ENCODE measurements around the gene ILF2. TPM values are rescaled to one million over a fixed set of nuclear protein-coding genes. Genes with fewer than 3 reads are reported as not detected.
A peak's percentile ranks its signal among the peaks of the same experiment; 100 is the strongest.

The ILF2 gene
- total RNA-seq, 1 donor from 2014 or later: 114 TPM

DNA sequence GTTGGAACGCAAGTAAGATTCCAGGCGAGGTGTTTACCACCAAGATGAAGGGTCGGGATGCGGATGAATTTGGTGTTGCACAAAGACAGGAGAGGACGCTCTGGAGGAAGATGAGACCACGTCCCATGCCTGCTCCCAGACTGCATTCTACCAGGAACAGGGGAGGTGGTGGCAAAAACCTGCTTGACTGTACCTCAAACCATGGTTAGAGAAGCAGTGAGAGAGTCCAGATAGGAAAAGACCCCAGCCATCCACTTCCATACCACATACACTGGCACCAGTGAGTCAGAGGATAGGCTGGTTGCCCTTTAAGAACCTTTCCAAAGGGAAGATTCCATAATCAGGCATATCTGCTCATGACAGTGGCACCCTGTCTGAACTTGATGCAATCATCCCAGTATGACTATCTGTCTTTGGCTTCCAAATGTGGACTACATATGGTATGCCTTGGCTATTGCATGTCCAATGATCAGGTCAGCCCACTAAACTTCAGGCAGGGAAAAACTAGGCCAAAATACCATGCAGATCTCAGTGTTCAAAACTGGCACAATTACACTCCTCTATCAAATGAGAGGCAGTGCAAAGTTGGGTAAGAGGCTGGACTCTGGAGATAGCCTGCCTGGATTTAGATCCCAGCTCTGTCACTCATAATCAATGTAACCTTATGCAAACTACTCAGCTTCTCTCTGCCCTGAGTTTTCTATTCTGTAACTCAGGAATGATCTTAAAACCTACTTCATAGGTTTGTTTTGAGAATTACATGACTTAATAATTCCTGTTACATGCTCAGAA, 28.3 kb upstream of the ILF2 start:
- DNase-seq (ENCODE audit: low read depth) (peak; percentile 68), FAIRE-seq (no peak)

DNA sequence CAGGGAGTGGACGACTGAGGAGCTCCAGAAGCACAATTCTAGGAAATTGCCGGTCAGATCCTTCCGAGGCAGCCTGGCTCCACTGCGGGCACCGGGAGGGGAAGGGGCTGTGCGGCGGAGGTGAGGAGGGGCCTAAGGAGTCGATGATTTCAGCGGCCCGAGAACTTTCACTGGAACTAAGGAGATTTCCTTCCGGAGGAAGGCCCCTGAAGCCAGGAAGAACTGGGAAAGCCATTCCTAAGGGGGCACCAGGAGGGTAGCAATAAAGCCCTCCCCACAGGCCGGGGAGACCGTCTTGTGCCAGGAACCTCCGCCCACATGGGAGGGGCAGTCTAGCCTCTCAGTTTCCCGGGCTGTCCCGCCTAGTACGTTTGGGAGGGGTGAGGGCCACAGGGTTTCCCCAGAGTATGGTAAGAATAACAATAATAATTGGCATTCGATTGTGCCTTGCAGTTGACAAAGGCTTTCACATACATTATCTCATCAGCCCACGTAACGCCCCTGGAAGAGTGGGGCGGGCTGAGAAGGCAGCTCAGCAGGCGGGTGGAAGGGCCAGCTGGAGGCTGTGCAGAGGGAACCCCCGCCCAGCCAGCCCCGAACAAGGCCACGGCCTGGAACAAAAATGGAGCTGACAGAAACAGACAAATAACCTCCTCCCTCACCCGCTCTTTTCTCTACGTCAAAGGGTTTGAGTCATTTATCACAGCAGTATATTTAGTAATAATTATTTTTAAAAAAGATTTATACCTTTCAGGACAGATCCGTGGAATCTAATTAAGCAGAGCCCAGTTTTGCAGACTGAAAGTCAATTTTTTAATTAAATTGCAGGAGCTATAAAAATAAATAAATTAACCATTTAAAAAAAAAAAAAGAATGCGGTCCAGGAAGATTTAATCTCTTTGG, 27.5 kb upstream of the ILF2 start:
- DNase-seq (ENCODE audit: low read depth) (no peak), FAIRE-seq (no peak)
- TF ChIP-seq, protein P1, sequence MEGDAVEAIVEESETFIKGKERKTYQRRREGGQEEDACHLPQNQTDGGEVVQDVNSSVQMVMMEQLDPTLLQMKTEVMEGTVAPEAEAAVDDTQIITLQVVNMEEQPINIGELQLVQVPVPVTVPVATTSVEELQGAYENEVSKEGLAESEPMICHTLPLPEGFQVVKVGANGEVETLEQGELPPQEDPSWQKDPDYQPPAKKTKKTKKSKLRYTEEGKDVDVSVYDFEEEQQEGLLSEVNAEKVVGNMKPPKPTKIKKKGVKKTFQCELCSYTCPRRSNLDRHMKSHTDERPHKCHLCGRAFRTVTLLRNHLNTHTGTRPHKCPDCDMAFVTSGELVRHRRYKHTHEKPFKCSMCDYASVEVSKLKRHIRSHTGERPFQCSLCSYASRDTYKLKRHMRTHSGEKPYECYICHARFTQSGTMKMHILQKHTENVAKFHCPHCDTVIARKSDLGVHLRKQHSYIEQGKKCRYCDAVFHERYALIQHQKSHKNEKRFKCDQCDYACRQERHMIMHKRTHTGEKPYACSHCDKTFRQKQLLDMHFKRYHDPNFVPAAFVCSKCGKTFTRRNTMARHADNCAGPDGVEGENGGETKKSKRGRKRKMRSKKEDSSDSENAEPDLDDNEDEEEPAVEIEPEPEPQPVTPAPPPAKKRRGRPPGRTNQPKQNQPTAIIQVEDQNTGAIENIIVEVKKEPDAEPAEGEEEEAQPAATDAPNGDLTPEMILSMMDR (IDR thresholded peaks at IDR 0.05; ENCODE audit: insufficient read depth, low read length, severe bottlenecking): no peak
- H3K4me3 ChIP-seq (ENCODE audit: low read depth, low read length): no peak overlapping the region
- H3K27me3 ChIP-seq (ENCODE audit: control insufficient read depth, insufficient read depth, low read length): no peaks in the 10 kb centered on the region
- no peaks in the 10 kb centered on the region for H3K36me3 ChIP-seq (ENCODE audit: control insufficient read depth, insufficient read depth, low read length)

More for the DNA sequence above, 28.3 kb upstream of the ILF2 start:
- no peaks in the 10 kb centered on the region for H3K27me3 ChIP-seq (ENCODE audit: control insufficient read depth, insufficient read depth, low read length)
- TF ChIP-seq, protein P1 (IDR thresholded peaks at IDR 0.05; ENCODE audit: insufficient read depth, low read length, severe bottlenecking): no peak
- H3K4me3 ChIP-seq (ENCODE audit: low read depth, low read length): no peak overlapping the region
- H3K36me3 ChIP-seq (ENCODE audit: control insufficient read depth, insufficient read depth, low read length): no peaks in the 10 kb centered on the region

DNA sequence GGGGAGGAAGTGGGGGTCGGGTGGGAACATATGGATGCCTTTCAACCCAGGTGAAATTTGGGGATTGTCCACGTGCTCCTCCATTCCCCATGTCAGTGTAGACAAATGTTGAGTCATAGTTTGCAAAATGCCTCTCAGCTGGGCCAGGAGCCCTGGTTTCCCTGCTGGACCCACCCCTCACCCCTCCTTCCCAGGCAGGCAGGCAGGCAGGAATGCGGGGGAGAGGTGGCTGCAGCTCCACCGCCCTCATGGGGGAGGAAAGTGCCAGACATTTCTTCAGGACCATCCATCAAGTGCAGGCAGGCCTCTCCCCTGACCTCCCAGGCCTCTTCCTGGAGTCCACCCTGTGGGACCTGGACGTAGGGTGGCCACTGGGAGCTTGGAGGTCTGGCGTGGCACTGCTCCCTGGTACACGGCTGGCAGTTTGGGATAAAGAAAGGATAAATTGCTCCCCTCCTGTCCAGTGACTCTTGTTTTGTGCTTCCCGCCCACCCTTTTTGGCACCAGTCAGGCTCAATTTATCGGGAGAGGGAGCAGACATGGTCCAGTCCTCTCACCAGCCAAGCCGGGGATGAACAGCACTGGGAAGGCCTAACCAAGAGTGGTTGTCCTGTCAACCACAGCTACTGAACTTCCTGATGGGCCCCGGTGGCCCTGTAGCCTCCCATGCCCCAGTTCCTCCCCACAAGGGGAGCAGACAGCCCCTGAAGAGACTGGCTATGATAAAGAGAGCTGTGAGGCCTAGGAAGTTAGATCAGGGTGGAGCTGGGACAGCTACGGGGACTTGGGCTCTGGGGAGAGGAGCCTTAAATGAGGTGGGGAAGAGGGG, 26.6 kb upstream of the ILF2 start:
- FAIRE-seq (no peak), DNase-seq (ENCODE audit: low read depth) (peak; percentile 37)
- no peak overlapping the region for H3K4me3 ChIP-seq (ENCODE audit: low read depth, low read length)
- TF ChIP-seq, protein P1 (IDR thresholded peaks at IDR 0.05; ENCODE audit: insufficient read depth, low read length, severe bottlenecking): no peak
- no peaks in the 10 kb centered on the region for H3K36me3 ChIP-seq (ENCODE audit: control insufficient read depth, insufficient read depth, low read length)
- no peaks in the 10 kb centered on the region for H3K27me3 ChIP-seq (ENCODE audit: control insufficient read depth, insufficient read depth, low read length)

DNA sequence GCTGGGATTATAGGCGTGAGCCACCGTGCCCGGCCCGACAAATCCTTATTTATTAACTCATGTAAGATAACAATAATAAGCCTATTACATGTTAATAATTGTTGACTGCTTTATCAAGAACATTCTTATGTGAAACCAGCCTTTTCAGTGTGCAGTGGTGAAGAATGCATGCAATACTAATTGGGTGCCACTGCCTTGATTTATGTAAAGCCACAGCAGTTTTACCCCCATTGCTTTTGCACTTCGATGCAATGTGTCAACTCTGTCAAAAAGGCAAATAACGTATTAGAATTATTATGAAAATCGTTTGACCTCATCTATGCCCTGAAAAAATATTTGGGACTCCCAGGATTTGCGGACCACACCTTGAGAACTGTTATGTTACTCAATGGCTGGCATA, 25.9 kb upstream of the ILF2 start:
- Histone ChIP-seq H3K27me3 (ENCODE audit: control insufficient read depth, insufficient read depth, low read length) (no peaks in the 10 kb centered on the region), H3K4me3 (ENCODE audit: low read depth, low read length) (no peak overlapping the region), H3K36me3 (ENCODE audit: control insufficient read depth, insufficient read depth, low read length) (no peaks in the 10 kb centered on the region)
- DNase-seq (ENCODE audit: low read depth): no peak
- FAIRE-seq: no peak
- TF ChIP-seq, protein P1 (IDR thresholded peaks at IDR 0.05; ENCODE audit: insufficient read depth, low read length, severe bottlenecking): no peak

DNA sequence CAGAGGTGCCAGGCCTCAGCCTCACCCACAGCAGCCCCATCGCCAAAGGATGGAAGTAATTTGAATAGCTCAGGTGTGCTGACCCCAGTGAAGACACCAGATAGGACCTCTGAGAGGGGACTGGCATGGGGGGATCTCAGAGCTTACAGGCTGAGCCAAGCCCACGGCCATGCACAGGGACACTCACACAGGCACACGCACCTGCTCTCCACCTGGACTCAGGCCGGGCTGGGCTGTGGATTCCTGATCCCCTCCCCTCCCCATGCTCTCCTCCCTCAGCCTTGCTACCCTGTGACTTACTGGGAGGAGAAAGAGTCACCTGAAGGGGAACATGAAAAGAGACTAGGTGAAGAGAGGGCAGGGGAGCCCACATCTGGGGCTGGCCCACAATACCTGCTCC, 22.7 kb upstream of the ILF2 start:
- H3K27me3 ChIP-seq (ENCODE audit: control insufficient read depth, insufficient read depth, low read length): no peaks in the 10 kb centered on the region
- H3K36me3 ChIP-seq (ENCODE audit: control insufficient read depth, insufficient read depth, low read length): no peaks in the 10 kb centered on the region
- no peak for DNase-seq (ENCODE audit: low read depth)
- no peak for FAIRE-seq
- TF ChIP-seq, protein P1 (IDR thresholded peaks at IDR 0.05; ENCODE audit: insufficient read depth, low read length, severe bottlenecking): no peak
- H3K4me3 ChIP-seq (ENCODE audit: low read depth, low read length): no peak overlapping the region
